Measurements from ENCODE around the gene P2RY10.

DNA sequence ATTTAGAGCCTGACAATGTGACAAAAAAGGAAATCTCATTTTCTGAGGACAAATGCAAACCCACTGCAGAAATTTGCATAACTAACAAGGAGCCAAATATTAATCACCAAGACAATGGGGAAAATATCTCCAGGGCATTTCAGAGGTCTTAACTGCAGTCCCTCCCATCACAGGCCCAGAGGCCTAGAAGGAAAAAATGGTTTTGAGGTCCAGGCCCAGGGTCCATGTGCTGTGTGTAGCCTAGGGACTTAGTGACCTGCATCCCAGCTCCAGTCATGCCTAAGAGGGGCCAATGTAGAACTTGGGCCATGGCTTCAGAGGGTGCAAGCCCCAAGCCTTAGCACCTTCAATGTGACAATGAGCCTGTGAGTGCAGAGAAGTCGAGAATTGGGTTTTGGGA is 44.2 kb downstream of the P2RY10 start:
- TF ChIP-seq CTCF (IDR thresholded peaks at IDR 0.05) (no peak), POLR2AphosphoS5 (IDR thresholded peaks at IDR 0.05) (no peak)

Data from esophagus muscularis mucosa (tissue), 3 donors.